Cortex of kidney (tissue), 1 donor: ENCODE data around the gene ETS1.

Source experiments
- DNase-seq: peaks from one replicate; lab custom pipeline; 2025; lab: John Stamatoyannopoulos, UW

The ETS1 gene, protein sequence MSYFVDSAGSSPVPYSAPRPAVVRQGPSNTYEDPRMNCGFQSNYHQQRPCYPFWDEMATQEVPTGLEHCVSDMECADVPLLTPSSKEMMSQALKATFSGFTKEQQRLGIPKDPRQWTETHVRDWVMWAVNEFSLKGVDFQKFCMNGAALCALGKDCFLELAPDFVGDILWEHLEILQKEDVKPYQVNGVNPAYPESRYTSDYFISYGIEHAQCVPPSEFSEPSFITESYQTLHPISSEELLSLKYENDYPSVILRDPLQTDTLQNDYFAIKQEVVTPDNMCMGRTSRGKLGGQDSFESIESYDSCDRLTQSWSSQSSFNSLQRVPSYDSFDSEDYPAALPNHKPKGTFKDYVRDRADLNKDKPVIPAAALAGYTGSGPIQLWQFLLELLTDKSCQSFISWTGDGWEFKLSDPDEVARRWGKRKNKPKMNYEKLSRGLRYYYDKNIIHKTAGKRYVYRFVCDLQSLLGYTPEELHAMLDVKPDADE

DNA sequence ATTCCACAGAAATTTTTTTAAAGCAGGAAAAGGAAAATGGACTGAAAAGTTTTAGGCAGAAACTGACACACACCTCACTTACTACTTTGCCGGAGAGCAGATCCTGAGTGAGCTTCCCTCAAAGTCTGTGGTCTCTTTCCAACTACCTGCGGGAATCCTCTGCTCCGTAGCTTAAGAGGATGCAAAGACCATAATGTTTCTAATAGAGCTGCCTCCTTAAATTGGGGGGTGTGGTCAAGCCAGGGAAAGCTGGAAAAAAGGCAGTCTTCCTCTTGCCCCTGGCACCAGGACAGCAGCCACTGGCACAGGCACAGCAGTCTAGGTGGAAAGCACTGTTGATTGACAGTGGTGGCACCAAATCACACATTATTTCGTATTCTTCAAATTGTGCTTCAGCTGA, at the start of gene ETS1:
ETS1 (minus strand) TSS at position 144 of the 400 bp plus-strand sequence. CDS start 14,428 bp downstream, outside the sequence.
- DNase-seq: no peak

- no peak for DNase-seq
Observed at GRCh38 chr11:128634395-128634794, 47.0 kb upstream of the ETS1 start.

GRCh38 chr11:128633384-128633965, 46.1 kb upstream of the ETS1 start:
- DNase-seq: no peak

GRCh38 chr11:128632141-128632791, 44.9 kb upstream of the ETS1 start:
- DNase-seq: no peak

GRCh38 chr11:128630367-128631230, 43.2 kb upstream of the ETS1 start:
- DNase-seq: no peak

DNA sequence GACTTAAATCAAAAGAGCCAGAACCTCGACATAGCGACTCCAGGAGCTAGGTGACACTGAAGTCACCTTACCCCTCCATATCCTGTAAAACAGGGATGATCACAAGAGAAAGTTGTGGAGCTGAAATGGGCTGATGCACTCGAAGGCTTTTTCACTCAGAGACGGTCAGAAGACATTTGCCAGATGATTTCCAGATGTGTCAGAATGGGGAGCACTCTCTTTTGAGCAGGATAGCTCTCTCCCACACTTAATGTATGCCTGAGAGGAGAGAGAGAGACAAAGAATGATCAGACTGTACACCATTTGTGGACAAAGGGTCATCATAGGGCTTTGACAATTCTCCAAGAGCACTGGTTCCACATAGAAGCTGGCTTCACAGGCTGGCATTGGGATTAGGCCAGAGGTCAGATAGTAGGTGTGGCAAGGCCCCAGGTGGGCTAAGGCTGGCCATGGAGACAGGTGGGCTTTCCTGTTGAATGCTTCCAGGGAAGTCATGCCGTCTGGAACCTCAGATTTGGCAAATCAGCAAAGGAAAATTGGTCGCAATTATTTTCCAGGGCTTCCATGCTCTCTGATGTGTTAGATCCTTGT, 42.3 kb upstream of the ETS1 start:
- no peak for DNase-seq

- no peak for DNase-seq
Observed at GRCh38 chr11:128628686-128629085, 41.3 kb upstream of the ETS1 start.

GRCh38 chr11:128628325-128628673, 40.9 kb upstream of the ETS1 start:
- DNase-seq: no peak

DNA sequence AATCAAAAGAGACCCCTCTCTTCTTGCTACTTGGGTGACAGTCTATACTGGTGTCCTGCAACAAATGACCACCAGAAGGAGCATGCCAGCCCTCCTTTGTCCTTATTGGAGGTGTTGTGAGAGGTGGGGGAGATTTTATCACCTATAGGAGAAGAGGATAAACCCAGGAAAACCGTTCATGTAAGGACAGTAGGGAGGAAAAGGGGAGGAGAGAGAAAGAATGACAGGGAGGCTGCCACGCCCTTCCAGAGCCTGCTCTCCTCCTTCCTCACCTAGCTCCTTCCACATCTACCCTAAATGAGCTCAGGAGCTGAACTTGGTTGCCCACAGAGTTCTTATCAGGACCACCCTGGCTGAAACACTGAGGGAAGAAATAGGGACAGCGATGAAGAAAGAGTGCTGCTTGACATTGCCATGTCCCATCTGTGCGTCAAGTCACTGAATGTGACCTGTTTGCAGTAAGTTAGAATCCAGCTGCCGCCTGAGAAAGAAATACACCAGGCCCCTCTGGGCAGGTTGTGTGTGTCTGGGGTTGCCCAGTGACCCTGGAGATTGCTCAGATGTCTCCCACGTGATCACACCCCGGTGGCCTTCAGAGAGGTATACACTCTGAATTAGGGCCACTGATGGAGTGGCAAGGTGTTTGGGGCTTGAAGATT, 40.4 kb upstream of the ETS1 start:
- no peak for DNase-seq

DNA sequence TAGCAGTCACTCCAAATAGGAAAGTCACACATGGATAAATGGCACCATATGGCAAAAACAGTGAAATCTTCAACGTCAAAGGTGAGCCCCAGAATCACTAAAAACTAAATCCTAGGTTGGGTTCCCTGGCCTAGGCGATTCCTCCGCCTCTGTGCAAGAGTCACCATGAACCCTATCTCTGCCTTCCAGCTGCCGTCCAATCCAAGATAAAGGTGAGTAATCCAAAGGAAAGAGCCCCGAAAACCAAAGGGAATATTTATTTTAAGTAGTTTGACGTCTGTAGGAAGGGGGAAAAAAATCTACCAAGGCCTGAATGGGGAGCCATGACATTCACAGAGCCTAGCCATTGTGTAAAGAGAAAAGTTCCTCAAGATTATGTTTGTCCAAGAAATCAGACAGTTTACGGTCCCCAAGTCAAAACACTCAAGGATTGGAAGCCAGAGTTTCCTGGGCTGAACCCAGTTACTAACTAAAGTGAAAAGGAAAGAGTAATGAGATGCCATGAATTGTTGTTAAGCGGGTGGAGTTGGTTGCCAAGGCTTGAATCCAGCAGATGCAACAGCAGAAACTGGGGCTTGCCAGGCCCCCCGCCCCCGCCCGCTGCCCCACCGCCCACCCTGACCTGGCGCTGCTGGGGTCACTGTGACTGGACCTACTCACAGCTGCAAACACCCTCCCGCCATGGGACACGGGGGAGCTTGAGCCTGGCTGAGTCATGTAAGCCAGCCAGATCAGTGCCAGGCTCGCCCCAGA, 39.7 kb upstream of the ETS1 start:
- no peak for DNase-seq

DNA sequence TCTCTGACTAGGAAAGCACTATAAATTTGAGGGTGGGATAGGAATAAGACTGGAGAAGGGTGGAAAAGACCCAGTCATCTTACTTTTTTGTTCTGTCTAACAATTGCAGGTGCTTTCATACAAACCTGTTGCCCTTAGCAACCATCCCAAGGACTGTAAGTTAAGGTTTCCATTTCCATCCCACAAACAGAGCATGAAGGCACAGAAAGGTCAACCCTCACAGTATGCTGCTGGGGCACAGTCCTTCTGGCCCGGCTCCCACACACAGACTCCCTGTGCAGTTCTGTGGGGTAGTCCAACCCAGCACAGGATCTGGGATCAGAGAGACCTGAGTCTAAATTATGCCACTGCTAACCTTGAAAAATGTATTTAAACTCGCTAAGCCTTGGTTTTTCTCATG, 38.4 kb upstream of the ETS1 start:
- no peak for DNase-seq

- no peak for DNase-seq
Observed at GRCh38 chr11:128625326-128625725, 38.0 kb upstream of the ETS1 start.

GRCh38 chr11:128624269-128625175, 37.2 kb upstream of the ETS1 start:
- no peak for DNase-seq

GRCh38 chr11:128623091-128623490, 35.7 kb upstream of the ETS1 start:
- DNase-seq: no peak

DNA sequence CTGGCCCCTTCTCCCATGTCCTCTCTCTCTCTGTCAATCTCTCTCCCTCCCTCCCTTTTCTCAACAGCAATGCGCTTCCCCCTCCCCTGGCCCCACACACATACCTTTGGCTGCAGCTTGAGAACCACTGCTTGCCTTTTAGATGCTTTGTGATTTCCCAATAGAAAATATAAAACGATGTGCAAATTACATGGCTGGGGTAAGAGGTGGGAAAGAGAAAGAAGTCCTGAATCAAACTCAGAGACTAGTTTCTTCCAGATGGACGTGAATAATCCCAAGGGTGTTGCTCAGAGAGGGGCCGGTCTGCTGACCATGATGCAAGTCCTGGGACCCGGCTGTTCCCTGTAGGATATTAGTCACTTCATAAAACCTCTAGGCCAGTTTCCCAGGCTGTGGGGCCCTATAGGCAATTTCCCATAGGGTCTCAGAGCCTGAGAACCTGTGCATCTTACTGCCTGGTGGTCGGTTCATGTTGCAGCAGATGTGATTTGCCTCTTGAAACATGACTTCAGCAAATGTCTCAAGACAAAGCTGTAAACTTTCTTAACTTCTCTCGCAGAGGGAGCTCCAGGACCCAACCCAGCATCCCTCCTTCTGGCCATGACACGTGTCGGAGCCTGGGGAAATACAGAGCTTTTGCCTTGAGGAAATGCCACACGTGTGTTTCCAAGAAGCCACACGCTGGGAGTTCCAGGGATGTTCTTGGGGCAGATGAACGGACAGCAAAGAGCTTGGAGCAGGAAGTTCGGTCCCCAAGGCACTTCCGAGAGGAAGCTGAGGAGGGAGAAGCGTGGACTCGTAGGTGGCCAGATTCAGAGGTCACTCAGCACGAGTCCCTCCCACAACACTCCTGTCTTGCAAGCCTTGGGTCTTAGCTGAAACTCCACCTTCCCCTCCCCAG, 34.5 kb upstream of the ETS1 start:
- DNase-seq: no peak

- no peak for DNase-seq
Observed at GRCh38 chr11:128620309-128621100, 33.1 kb upstream of the ETS1 start.

- DNase-seq: no peak
Observed at GRCh38 chr11:128619540-128620308, 32.4 kb upstream of the ETS1 start.
